Measurements from ENCODE around the gene SPIN1. TPM values are rescaled to one million over a fixed set of nuclear protein-coding genes. Genes with fewer than 3 reads are reported as not detected.

Gene SPIN1
- total RNA-seq, 1 experiment from 2014 or later: 46.2 TPM

DNA sequence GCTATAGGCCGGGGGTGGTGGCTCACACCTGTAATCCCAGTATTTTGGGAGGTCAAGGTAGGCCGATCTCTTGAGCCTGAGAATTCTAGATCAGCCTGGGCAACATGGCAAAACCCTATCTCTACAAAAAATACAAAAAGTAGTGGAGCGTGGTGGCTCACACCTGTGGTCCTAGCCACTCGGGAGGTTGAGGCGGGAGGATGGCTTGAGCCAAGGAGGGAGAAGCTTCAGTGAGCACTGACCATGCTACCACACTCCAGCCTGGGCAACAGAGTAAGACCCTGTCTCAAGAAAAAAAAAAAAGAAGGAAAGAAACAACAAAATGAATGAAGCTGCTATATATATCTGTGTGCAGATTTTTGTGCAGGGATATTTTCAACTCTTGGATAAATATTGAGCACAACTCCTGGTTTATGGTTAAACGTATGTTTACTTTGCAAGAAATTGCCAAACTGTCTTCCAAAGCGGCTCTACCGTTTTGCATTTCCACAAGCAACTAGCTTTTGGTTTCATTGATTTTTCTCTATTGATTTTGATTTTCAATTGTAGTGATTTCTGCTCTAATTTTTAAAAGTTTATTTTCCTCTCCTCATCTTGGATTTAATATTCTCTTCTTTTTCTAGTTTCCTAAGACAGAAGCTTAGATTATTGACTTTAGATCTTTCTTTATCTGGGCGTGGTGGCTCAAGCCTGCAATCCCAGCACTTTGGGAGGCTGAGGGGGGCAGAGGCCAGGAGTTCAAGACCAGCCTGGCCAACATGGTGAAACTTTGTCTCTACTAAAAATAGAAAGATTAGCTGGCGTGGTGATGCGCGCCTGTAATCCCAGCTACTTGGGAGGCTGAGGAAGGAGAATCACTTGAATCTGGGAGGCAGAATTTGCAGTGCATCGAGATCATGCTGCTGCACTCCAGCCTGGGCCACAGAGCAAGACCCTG is 49.2 kb downstream of the SPIN1 start:
- no peaks in the 10 kb centered on the region for H3K27me3 ChIP-seq (ENCODE audit: low read length)
- H3F3A ChIP-seq (ENCODE audit: low read length, unreplicated experiment): no peaks in the 10 kb centered on the region
- BruUV-seq (replicated peaks): no TSS peak
- POLR2A ChIA-PET (ENCODE audit: unreplicated experiment): interaction anchor here (0.7 kb wide), 1 partner anchor 221 kb away, joined by 4 read pairs; no protein-coding TSS in a partner anchor
- H3K9me2 ChIP-seq (replicated peaks; ENCODE audit: low read length): no peaks in the 10 kb centered on the region
- peaks cover 16% of the 10 kb centered on the region for H3K36me3 ChIP-seq (ENCODE audit: low read depth, low read length)
- CTCF ChIA-PET: no interaction called here
- H3K9ac ChIP-seq (ENCODE audit: low read length): no peak overlapping the region
- no peak overlapping the region for H3K4me3 ChIP-seq (ENCODE audit: low read length)
- DNase-seq: no peak
- peaks cover 79% of the 10 kb centered on the region for H3K79me2 ChIP-seq (ENCODE audit: low read length)
- no peak overlapping the region for H2AFZ ChIP-seq (ENCODE audit: low read length)
- H3K4me1 ChIP-seq (ENCODE audit: insufficient read depth, low read length): peaks cover 8% of the 10 kb centered on the region; the same call in 1 of the 2 replicates
- ATAC-seq: no peak
- H4K20me1 ChIP-seq (ENCODE audit: low read length): no peaks in the 10 kb centered on the region
- no peak overlapping the region for H3K4me2 ChIP-seq (ENCODE audit: low read length)
- no peaks in the 10 kb centered on the region for H3K9me3 ChIP-seq (ENCODE audit: low read length)
- no peak overlapping the region for H3K27ac ChIP-seq (ENCODE audit: low read length)
- TF ChIP-seq EZH2phosphoT487 (IDR thresholded peaks at IDR 0.05; ENCODE audit: borderline replicate concordance, low read length) (no peak), CTCF (conservative IDR thresholded peaks at IDR 0.05; ENCODE audit: low read depth, low read length) (no peak), EZH2 (IDR thresholded peaks at IDR 0.05; ENCODE audit: low read length, unreplicated experiment) (no peak)
- intact Hi-C loops (cut with micrococcal nuclease): no loop called here

DNA sequence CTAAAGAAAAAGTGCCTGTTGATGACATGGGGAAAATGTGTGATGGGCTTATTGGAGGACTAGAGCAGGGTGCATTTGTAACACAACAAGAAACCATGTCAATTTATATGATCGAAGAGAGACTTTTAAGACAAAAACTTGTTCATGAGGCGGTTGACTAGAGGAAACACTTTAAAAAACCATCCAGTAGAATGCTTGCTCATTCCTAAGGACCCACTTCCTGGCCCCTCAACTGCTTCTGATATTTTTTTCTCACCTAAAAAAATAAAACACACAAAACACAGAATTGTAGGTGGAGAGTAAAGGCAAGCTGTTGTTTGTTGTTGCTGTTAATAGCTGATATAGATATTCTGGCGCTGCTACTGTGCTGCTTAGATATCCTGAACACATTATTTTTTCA is 50.6 kb downstream of the SPIN1 start:
- CTCF ChIA-PET: no interaction called here

More for the DNA sequence above, 50.6 kb downstream of the SPIN1 start:
- Histone ChIP-seq H3F3A (ENCODE audit: low read length, unreplicated experiment) (no peaks in the 10 kb centered on the region), H4K20me1 (ENCODE audit: low read length) (no peaks in the 10 kb centered on the region), H3K4me3 (ENCODE audit: low read length) (no peak overlapping the region), H3K9me2 (replicated peaks; ENCODE audit: low read length) (no peaks in the 10 kb centered on the region), H2AFZ (ENCODE audit: low read length) (no peak overlapping the region), H3K4me1 (ENCODE audit: insufficient read depth, low read length) (peaks cover 2% of the 10 kb centered on the region; the same call in 1 of the 2 replicates), H3K36me3 (ENCODE audit: low read depth, low read length) (peaks cover 9% of the 10 kb centered on the region), H3K9me3 (ENCODE audit: low read length) (no peaks in the 10 kb centered on the region), H3K79me2 (ENCODE audit: low read length) (peaks cover 82% of the 10 kb centered on the region), H3K9ac (ENCODE audit: low read length) (no peak overlapping the region), H3K27ac (ENCODE audit: low read length) (no peak overlapping the region), H3K27me3 (ENCODE audit: low read length) (no peaks in the 10 kb centered on the region), H3K4me2 (ENCODE audit: low read length) (no peak overlapping the region)
- intact Hi-C loops (cut with micrococcal nuclease): no loop called here
- DNase-seq (no peak), ATAC-seq (no peak)
- TF ChIP-seq EZH2 (IDR thresholded peaks at IDR 0.05; ENCODE audit: low read length, unreplicated experiment) (no peak), CTCF (conservative IDR thresholded peaks at IDR 0.05; ENCODE audit: low read depth, low read length) (no peak), EZH2phosphoT487 (IDR thresholded peaks at IDR 0.05; ENCODE audit: borderline replicate concordance, low read length) (no peak)
- no TSS peak for BruUV-seq (replicated peaks)
- POLR2A ChIA-PET (ENCODE audit: unreplicated experiment): no interaction called here
